Testis (tissue), 2 donors: ENCODE results near the gene CITED2.

Experiments
- POLR2A ChIP-seq: fragments of 450-650 bp; IDR thresholded peaks from one replicate; pipeline ENCODE4 v1.6.1; 2017; ENCODE audit warnings: antibody characterized with exemption, mild to moderate bottlenecking, moderate library complexity
- TF ChIP-seq, protein P1 (sequence below), 3 experiments: fragments of 450-650 bp in 2 of 3; fragments of 200-600 bp in 1 of 3; sonication (generic) in 1 of 3; IDR thresholded peaks; one replicate each; pipeline ENCODE4 v1.5.1; 2016 to 2019; ENCODE audit warnings: antibody characterized with exemption in 3 of 3, mild to moderate bottlenecking in 2 of 3, moderate library complexity in 1 of 3

DNA sequence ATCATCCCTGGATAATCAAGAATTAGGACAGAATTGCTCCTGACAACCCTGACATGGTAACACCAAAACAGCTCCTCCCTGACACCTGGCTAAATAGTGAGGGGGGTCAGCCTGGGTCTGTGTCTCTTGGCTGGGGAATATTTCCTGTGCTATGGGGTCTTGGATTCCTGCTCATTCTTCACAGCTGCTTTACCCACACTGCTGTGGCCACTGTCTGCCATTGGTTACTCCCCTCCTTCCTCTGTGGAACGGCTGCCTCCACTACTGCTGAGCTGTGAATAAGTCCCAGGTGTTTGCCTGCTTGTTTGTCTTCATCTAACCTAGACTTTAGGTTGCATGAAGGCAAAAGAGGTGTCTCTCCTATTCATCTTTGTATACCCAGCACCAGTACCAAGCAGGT, 48.8 kb downstream of the CITED2 start:
- TF ChIP-seq, protein P1, sequence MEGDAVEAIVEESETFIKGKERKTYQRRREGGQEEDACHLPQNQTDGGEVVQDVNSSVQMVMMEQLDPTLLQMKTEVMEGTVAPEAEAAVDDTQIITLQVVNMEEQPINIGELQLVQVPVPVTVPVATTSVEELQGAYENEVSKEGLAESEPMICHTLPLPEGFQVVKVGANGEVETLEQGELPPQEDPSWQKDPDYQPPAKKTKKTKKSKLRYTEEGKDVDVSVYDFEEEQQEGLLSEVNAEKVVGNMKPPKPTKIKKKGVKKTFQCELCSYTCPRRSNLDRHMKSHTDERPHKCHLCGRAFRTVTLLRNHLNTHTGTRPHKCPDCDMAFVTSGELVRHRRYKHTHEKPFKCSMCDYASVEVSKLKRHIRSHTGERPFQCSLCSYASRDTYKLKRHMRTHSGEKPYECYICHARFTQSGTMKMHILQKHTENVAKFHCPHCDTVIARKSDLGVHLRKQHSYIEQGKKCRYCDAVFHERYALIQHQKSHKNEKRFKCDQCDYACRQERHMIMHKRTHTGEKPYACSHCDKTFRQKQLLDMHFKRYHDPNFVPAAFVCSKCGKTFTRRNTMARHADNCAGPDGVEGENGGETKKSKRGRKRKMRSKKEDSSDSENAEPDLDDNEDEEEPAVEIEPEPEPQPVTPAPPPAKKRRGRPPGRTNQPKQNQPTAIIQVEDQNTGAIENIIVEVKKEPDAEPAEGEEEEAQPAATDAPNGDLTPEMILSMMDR (IDR thresholded peaks at IDR 0.05) = no peak
- no peak for TF ChIP-seq POLR2A
